ENCODE results near the gene SENP6. TPM values are rescaled to one million over a fixed set of nuclear protein-coding genes. Genes with fewer than 3 reads are reported as not detected.

SENP6 gene
- total and polyA plus RNA-seq, 3 donors from 2014 or later, result 42.7 to 152 (median 151) TPM

DNA sequence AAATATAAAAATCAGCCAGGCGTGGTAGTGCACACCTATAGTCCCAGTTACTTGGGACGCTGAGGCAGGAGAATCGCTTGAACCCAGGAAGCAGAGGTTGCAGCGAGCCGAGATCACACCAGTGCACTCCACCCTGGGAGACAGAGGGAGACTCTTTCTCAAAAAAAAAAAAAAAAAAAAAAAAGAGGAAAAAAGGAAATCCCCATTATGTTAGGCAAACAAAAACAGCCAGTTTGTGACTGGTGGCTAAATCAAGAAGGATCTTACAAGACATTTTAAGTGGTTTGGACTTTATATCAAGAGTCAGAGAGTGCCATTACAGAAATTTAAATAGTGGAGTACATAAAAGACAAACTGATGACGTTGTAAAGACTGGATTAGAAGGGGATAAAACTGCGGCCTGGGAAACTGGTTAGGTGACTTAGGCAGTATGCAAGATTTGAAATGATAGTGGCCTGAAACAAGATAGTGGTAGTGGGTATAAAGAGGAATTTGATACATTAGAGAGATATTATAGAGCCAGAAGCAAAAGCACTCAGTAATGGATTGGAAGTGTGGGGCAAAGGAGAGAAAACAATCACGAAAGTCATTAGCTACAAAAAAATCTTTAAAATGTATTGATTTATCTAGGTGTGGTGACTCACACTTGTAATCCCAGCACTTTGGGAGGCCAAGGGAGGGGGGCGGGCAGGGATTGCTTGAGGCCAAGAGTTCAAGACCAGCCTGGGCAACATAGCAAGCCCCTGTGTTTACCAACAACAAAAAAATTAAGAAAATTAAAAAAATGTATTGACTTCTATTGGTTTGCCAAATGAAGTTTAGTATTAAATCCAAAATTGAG, 145.7 kb downstream of the SENP6 start:
- WGBS, 2 donors, result 70 to 73% methylated on average over 9 of the region's 9 CpGs
- intact Hi-C loops (cut with DNase I; ENCODE audit: low total_unique reads), result no loop called here
- H3K4me1 ChIP-seq, result peaks cover 6% of the 10 kb centered on the region

DNA sequence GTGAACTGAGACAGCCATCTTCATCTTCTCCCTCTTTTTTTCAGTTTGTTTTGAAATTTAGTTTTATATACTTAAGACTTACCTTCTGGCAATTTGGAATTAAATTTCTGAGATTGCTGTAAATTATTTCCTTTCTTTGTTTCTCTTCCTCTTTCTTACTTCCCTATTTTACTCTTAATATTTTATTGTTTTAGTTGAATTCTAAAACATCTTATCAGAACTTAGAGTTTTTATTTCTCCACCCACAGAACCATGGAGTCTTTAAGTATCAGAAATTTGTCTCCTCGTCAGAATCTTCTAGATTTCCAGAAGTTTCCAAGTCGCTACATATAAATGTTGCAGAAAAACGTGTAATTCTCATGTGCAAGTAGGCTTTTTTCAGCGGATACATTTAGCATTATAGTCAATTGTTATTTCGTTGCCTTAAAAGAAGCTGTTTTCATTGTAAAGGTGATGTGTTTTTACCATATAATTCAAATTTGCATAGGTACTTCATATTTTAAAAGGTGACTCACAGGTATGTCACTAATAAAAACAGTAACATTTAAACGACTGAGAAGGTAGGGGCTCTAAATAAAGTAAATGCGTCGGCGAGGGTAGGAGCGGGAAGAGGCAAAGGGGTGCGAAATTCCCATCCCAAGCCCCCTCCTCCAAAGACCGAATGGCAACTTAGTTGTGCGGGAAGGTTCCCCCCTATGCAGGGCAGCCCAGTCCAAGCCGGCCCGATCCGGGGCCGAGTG, 146.5 kb downstream of the SENP6 start:
- Histone ChIP-seq H3K36me3 (ENCODE audit: low read depth, missing control alignments) (no peaks in the 10 kb centered on the region), H3K9me3 (no peaks in the 10 kb centered on the region), H3K4me3 (peak overlapping the region; percentile 94 to 98), H3K27ac (peak overlapping the region; percentile 96 to 99), H3K27me3 (no peaks in the 10 kb centered on the region), H3K4me1 (peaks cover 6% of the 10 kb centered on the region)
- no peak for TF ChIP-seq POLR2A (IDR thresholded peaks at IDR 0.05)
- TF ChIP-seq, protein P1, sequence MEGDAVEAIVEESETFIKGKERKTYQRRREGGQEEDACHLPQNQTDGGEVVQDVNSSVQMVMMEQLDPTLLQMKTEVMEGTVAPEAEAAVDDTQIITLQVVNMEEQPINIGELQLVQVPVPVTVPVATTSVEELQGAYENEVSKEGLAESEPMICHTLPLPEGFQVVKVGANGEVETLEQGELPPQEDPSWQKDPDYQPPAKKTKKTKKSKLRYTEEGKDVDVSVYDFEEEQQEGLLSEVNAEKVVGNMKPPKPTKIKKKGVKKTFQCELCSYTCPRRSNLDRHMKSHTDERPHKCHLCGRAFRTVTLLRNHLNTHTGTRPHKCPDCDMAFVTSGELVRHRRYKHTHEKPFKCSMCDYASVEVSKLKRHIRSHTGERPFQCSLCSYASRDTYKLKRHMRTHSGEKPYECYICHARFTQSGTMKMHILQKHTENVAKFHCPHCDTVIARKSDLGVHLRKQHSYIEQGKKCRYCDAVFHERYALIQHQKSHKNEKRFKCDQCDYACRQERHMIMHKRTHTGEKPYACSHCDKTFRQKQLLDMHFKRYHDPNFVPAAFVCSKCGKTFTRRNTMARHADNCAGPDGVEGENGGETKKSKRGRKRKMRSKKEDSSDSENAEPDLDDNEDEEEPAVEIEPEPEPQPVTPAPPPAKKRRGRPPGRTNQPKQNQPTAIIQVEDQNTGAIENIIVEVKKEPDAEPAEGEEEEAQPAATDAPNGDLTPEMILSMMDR (IDR thresholded peaks at IDR 0.05), result no peak
- 5 to 6% methylated on average over 17 of the region's 17 CpGs for WGBS, 2 donors
- intact Hi-C loops (cut with DNase I; ENCODE audit: low total_unique reads), result no loop called here
- peak; percentile 68 for DNase-seq

More for the DNA sequence above, 145.7 kb downstream of the SENP6 start:
- Histone ChIP-seq H3K36me3 (ENCODE audit: low read depth, missing control alignments) (no peaks in the 10 kb centered on the region), H3K27me3 (no peaks in the 10 kb centered on the region), H3K4me3 (no peak overlapping the region), H3K9me3 (no peaks in the 10 kb centered on the region), H3K27ac (no peak overlapping the region)
- TF ChIP-seq POLR2A (IDR thresholded peaks at IDR 0.05), result no peak
- no peak for DNase-seq

DNA sequence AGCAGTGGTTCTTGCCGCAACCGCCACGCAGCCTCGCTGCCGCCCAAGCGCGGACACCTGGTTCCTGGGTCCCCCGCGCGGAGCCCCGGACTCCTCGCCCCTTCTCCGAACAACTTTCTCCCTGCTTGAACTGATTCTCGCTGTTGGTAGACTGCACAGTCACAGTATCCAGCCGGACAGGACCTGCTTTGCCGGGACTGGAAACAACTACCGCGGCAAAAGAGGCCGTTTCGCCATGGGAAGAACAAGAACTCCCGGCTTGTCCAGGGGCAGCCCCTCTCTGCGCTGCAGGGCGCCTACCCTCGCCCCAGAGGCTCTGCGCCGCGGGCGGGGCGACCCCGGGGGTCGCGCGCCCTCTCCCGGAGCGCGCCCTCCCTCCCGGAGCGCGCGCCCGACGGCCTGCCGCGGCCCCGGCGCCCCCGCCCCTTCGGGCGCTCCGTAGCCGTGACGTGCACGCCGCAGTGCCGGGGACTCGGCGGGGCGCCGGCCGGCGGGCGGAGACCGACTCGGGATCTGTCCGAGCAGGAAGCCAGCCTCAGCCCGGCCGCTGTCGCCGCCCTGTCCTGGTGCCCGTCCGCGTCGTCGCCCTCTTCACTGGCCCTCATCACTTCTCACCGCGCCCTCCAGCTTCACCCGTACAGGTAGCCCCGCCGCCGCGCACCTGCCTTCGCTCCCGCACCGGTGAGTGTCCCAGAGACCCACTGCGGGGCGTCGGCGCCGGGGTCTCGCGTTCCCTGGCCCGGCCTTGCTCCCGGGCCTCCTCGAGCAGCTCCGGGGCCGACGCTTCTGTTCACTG, 147.3 kb downstream of the SENP6 start, which contains the start of gene MYO6:
Gene MYO6 (plus strand): TSS at position 497 of the 796 bp plus-strand sequence. CDS start 68,309 bp downstream, outside the sequence.
- DNase-seq, result peak; percentile 81
- peaks cover 6% of the 10 kb centered on the region for H3K4me1 ChIP-seq
- 1 to 2% methylated on average over 13 to 71 of the region's 97 CpGs for WGBS, 2 donors
- no peaks in the 10 kb centered on the region for H3K9me3 ChIP-seq
- H3K27me3 ChIP-seq, result no peaks in the 10 kb centered on the region
- no peak for TF ChIP-seq POLR2A (IDR thresholded peaks at IDR 0.05)
- TF ChIP-seq, protein P1 (IDR thresholded peaks at IDR 0.05), result no peak
- intact Hi-C loops (cut with DNase I; ENCODE audit: low total_unique reads), result no loop called here
- peak within 1 kb of the TSS; percentile 94 to 98 for H3K4me3 ChIP-seq
- H3K27ac ChIP-seq, result peak within 1 kb of the TSS; percentile 96 to 99
- H3K36me3 ChIP-seq (ENCODE audit: low read depth, missing control alignments), result no peaks in the 10 kb centered on the region

DNA sequence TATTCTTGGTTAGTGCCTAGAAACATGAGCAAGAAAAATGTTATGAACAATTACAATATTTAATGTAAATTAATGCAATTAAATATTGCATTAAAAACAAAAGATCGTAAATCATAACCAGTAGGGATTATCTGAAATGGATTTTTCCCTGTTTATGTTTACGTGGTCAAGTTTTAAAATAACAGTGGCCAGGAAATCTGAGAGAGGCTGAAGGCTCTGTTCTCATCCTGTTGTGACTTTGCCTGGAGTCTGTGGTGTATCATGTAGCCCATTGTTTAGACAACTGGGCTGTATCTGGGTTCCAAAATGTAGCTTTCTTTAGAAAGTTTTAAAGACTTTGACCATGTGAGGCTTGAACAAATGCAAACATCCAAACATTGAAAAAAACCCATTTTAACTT, 149.8 kb downstream of the SENP6 start:
- no peak for TF ChIP-seq POLR2A (IDR thresholded peaks at IDR 0.05)
- TF ChIP-seq, protein P1 (IDR thresholded peaks at IDR 0.05), result no peak
- H3K27ac ChIP-seq, result no peak overlapping the region
- intact Hi-C loops (cut with DNase I; ENCODE audit: low total_unique reads), result no loop called here
- H3K4me3 ChIP-seq, result no peak overlapping the region
- H3K9me3 ChIP-seq, result no peaks in the 10 kb centered on the region
- WGBS, 2 donors, result 56 to 61% methylated on average over 2 of the region's 2 CpGs
- no peak for DNase-seq
- no peaks in the 10 kb centered on the region for H3K36me3 ChIP-seq (ENCODE audit: low read depth, missing control alignments)
- H3K4me1 ChIP-seq, result peaks cover 6% of the 10 kb centered on the region
- H3K27me3 ChIP-seq, result no peaks in the 10 kb centered on the region
